Umbilical cord (tissue), 2 donors: ENCODE results near the gene S100P. TPM values are rescaled to one million over a fixed set of nuclear protein-coding genes. Genes with fewer than 3 reads are reported as not detected.

Experiments
- DNase-seq: peaks from one replicate; pipeline ENCODE4 v3.0.0-alpha.2; 2015; ENCODE audit warnings: low spot score
- total RNA-seq: library from RNA; depleted of rRNA; stranded (reverse); fragments of >200 nt; gene quantifications from one replicate; pipeline ENCODE4 v1.2.3, GENCODE V29; 2014; ENCODE audit warnings: low replicate concordance; ENCODE audit not compliant: insufficient read depth

Gene S100P
- total RNA-seq, 1 donor from 2014 or later, result 5.3 TPM

DNA sequence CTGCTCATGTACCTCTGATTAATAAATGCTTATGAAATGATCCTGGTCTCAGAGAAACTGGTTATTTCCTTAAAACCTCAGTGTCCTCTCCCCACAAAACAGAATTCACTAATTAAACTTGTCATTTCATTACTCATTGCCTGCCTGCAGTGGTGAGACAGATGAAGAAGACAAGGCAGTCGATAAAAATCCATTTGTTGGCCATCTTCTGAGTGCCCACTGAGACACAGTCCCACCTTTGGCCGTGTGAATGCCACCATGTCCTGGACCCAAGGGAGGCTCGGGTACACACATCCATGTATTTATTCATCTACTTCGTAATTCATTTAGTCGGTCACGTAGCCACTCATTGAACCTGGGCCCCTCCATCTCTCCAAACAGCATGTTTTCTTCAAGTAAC is 3.5 kb downstream of the S100P start:
- DNase-seq, result no peak

GRCh38 chr4:6699388-6699787 is 5.7 kb downstream of the S100P start:
- no peak for DNase-seq

DNA sequence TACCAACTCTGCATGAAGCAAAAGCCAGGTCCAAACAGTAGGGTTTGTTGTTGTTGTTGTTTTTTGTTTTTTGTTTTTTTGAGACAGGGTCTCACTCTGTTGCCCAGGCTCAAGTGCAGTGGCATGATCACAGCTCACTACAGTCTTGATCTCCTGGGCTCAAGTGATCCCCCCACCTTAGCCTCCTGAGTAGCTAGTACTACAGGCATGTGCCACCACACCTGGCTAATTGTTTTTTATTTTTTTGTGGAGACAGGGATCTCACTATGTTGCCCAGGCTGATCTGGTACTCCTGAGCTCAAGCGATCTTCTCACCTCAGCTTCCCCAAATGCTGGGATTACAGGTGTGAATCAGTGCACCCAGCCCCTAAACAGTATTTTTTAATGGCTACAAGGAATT is 6.2 kb downstream of the S100P start:
- DNase-seq, result no peak

GRCh38 chr4:6701371-6701770 is 7.7 kb downstream of the S100P start:
- no peak for DNase-seq

DNA sequence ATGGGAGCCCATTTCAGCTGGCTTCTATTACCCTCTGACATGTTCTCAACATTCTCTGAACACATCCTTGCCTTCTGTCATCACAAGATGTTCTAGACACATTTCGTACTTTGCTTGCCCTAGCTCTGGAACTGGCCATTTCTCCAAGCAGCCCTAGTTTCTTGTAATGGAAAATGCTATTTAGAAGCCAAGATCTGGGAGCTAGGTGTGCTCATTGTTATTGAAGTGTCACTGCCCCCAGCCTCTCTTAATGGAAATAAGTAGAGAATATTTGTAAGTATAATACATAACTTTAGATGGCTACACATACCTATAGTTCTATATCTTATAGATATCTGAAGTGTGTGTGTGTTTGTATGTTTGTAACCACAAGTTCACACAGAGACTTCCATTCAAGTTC is 9.1 kb downstream of the S100P start:
- no peak for DNase-seq

GRCh38 chr4:6703786-6704185 is 10.1 kb downstream of the S100P start:
- no peak for DNase-seq

DNA sequence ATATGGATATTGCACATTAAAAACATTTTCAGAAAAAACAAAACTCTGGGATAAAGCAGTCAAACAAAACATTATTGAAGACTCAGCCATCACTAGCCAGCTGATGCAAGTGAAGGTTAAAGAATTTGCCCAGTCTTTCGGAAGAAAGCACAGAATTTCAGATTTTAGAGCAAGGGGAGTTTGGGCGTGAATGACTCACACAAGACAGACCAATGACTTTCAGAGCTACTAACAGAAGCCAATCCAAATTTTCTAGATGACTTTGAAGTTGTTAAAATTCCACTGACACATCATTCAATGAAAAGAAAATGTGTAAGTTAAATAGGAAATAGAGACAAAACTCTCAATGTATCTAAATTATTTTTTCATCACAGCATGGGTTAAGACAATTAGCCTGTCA is 12.0 kb downstream of the S100P start:
- DNase-seq, result no peak

- DNase-seq, result no peak
These were observed 12.5 kb downstream of the S100P start for GRCh38 chr4:6706173-6706572.

GRCh38 chr4:6709230-6710114 is 15.8 kb downstream of the S100P start, which contains the start of gene MRFAP1L1:
Gene MRFAP1L1 (minus strand): TSS chr4:6709865. CDS start chr4:6709629, 236 bp downstream.
- DNase-seq, result peak; percentile 99

DNA sequence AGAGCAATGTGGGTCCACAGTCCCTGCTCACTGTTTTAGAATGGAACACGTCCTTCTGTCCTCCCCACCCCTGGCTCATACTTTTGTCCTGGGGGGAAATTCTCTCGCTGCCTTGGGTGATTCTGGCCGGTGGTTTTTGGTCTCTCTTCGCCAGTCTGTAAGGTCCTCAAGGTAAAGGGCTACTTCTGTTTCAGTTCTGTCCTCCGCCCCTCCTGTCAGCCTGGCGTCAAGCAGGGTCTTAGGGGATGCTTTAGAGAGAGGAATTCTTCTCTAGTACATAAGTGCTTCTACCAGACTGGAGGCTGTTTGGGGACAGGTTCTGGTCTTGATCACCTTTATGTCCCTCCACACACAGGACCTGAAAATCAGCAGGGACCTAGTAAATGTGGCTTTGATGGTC is 16.6 kb downstream of the S100P start:
- no peak for DNase-seq

DNA sequence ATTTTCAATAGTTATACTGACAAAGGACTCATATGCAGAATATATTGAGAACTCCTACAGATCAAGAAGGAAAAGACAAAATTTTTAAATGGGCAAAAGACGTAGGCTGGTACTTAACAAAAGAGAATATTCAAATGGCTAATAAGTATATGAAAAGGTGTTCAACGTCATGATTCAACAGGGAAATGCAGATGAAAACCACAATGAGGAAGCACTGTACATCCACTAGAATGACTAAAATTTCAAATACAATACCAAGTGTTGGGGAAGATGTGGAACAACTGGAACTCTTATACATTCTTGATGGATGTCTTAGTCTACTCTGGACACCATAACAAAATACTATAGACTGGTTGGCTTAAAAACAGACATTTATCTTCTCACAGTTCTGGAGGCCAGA is 17.3 kb downstream of the S100P start:
- no peak for DNase-seq

DNA sequence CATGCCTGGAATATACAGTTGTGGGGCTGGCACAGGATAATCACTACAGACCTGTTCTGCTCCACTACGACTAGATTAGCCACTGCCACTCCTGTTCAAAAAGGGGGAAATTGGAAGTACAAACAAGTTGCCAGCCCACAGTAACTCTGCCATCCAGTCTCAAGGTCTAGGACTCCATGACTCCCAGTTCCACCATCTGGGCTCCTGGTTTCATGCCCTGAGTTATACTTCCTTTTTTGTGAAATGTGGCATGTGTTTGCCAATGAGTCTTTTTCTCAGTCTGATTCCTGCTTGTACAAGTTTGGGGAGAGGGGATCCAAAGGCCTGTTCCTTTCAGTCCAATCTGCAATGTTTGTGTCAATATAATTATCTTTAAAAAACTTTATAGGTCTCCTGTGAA is 21.3 kb downstream of the S100P start:
- DNase-seq, result no peak

- DNase-seq, result no peak
These were observed 22.0 kb downstream of the S100P start for GRCh38 chr4:6715704-6716017.

GRCh38 chr4:6716018-6716911 is 22.6 kb downstream of the S100P start, which contains the start of gene BLOC1S4:
Gene BLOC1S4 (plus strand): TSS chr4:6716174. CDS start chr4:6716210, 36 bp downstream.
- DNase-seq, result peak; percentile 93

GRCh38 chr4:6716958-6717655 is 23.4 kb downstream of the S100P start:
- DNase-seq, result no peak

DNA sequence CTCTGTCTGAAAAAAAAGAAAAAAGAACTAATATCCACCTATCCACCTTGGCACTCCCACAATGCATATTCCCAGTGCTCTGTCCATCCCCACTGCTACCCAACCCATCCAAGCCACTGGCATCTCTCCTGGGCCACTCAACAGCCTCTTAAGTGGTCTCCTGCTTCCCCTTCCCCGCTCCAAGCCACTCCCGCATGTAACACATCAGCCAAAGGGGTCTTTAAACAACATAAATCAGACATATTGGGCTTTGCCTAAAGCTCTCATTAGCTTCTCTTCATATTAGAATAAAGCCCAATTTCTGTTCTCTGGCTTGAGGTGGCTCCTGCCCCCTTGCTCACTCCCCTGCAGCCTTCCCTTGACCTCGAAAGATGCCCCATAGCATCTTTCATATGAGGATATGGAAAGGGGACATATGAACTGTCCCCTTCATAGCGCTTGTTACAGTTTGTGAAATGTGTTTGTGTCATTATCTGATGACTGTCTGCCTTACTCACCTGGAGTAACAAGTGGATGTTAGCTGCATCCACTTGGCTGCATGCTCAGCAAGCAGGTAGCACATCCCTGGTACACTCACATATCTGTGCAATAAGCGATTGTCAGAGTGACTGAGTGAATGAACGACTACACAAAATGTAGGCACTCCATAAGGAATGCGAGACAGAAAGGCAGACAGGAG is 25.4 kb downstream of the S100P start:
- DNase-seq, result no peak

- no peak for DNase-seq
These were observed 26.0 kb downstream of the S100P start for GRCh38 chr4:6719611-6720179.

- peak; percentile 76 for DNase-seq
These were observed 26.6 kb downstream of the S100P start for GRCh38 chr4:6720202-6720699.

DNA sequence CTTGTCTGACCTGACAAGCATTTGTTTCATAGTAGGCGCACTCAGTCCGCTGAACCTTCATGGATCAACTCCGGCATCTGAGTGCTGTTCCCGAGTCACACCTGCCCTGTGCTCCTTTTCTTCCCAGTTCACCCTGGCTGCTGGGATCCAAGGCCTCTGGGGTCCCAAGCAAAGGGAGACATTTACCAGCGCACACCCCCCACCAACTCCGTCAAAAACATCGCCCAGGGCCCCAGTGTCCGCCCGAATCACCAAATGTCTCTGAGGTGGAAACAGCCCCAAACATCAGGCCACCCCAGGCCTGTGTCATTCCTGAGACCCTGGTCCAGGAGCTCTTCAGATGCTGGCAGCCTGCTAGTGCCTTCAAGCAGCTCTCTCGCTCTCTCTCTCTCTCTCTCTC is 27.4 kb downstream of the S100P start:
- no peak for DNase-seq

DNA sequence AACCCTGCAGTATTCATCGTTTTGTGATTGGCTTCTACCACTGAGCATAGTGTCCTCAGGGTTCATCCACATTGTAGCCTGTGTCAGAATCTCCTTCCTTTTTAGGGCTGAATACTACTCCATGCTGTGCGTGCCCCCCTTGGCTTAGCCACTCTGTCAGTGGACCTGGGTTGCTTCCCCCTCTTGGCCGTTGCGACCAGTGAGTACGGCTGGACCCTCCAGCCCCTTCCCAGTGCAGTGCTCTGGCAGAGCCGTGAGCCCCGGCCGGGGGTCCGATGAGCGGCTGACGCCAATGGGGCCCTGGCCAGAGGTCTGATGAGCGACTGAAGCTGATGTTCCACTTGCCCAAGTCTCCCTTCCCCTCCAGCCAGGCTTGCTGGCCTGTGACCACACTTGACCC is 29.2 kb downstream of the S100P start:
- no peak for DNase-seq

DNA sequence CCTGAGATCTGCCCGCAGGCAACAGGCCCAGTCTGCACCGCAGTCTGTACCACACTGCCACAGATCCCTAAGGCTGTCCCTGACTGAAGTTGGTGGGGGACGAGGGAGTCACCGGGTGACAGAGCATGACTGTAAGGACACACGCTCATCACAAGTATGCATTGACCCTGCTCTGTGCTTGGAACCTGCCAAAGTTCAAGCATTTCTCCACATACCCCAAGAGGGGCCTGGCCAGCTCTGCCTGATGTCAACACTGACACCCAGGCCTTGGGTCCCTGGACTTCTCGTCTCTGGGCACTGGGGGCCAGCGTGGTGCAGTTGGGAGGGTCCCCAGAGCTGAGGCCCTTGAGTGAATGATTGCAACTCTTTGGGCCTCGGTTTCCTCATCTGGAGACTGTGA is 30.2 kb downstream of the S100P start:
- DNase-seq, result no peak
